Measurements from ENCODE around the gene EGR1.

DNA sequence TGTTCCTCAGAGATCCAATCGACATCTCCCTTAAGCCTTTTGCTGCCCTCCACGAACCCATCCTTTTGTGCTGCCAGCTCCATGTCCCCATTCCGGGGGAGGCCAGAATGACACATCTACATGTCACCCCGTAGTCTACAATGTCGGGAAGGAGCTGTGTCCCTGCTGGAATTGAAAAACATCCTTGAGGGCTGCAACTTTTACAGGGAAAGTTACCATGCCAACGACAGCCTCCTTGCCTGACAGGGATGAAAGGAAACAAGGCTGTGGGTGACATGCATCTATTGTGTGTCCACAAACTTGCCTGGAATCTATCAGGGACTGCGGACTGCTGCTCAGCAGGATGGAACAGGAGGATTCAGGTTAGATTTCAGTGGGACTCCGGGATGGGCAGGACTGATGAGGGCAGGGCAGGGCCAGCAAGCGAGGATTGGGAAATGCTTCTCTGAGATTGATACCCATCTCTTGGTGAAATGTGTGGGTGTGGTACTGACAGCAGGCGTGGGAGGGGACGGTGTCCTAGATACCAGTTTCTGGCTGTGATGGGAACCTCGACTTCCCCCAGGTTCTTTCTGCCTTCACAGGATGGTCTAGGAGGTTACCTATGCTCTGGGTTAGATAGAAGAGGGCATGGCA lies 25.5 kb downstream of the EGR1 start:
- TF ChIP-seq, protein P1, sequence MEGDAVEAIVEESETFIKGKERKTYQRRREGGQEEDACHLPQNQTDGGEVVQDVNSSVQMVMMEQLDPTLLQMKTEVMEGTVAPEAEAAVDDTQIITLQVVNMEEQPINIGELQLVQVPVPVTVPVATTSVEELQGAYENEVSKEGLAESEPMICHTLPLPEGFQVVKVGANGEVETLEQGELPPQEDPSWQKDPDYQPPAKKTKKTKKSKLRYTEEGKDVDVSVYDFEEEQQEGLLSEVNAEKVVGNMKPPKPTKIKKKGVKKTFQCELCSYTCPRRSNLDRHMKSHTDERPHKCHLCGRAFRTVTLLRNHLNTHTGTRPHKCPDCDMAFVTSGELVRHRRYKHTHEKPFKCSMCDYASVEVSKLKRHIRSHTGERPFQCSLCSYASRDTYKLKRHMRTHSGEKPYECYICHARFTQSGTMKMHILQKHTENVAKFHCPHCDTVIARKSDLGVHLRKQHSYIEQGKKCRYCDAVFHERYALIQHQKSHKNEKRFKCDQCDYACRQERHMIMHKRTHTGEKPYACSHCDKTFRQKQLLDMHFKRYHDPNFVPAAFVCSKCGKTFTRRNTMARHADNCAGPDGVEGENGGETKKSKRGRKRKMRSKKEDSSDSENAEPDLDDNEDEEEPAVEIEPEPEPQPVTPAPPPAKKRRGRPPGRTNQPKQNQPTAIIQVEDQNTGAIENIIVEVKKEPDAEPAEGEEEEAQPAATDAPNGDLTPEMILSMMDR (IDR thresholded peaks at IDR 0.05; ENCODE audit: poor library complexity, severe bottlenecking) = no peak
- TF ChIP-seq, protein P2, sequence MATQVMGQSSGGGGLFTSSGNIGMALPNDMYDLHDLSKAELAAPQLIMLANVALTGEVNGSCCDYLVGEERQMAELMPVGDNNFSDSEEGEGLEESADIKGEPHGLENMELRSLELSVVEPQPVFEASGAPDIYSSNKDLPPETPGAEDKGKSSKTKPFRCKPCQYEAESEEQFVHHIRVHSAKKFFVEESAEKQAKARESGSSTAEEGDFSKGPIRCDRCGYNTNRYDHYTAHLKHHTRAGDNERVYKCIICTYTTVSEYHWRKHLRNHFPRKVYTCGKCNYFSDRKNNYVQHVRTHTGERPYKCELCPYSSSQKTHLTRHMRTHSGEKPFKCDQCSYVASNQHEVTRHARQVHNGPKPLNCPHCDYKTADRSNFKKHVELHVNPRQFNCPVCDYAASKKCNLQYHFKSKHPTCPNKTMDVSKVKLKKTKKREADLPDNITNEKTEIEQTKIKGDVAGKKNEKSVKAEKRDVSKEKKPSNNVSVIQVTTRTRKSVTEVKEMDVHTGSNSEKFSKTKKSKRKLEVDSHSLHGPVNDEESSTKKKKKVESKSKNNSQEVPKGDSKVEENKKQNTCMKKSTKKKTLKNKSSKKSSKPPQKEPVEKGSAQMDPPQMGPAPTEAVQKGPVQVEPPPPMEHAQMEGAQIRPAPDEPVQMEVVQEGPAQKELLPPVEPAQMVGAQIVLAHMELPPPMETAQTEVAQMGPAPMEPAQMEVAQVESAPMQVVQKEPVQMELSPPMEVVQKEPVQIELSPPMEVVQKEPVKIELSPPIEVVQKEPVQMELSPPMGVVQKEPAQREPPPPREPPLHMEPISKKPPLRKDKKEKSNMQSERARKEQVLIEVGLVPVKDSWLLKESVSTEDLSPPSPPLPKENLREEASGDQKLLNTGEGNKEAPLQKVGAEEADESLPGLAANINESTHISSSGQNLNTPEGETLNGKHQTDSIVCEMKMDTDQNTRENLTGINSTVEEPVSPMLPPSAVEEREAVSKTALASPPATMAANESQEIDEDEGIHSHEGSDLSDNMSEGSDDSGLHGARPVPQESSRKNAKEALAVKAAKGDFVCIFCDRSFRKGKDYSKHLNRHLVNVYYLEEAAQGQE (IDR thresholded peaks at IDR 0.05; ENCODE audit: borderline replicate concordance) = peak; percentile 73
- TF ChIP-seq POLR2AphosphoS5 (IDR thresholded peaks at IDR 0.05) (peak; percentile 55), EZH2 (IDR thresholded peaks at IDR 0.05; ENCODE audit: borderline replicate concordance, insufficient read depth, low read length, poor library complexity, severe bottlenecking) (no peak)

All from neural cell (in vitro differentiated cells).